ENCODE results near the gene SCARF2.

GRCh38 chr22:20380486-20380885 is 57.1 kb downstream of the SCARF2 start:
- TF ChIP-seq CTCF (IDR thresholded peaks at IDR 0.05) = no peak
- no peak for TF ChIP-seq POLR2A (IDR thresholded peaks at IDR 0.05)
- TF ChIP-seq EP300 (IDR thresholded peaks at IDR 0.05) = no peak
